Gastrocnemius medialis (tissue), 4 donors: ENCODE data around the gene C2orf76. TPM values are rescaled to one million over a fixed set of nuclear protein-coding genes. Genes with fewer than 3 reads are reported as not detected.

Source experiments
- ATAC-seq, 2 donors: fragments of 150-250 bp; one replicate each; pipeline ENCODE4 v1.9.1; 2016
- DNase-seq, 2 donors: peaks; one replicate each; pipeline ENCODE4 v3.0.0-alpha.2; 2019
- H3K27ac ChIP-seq, 4 donors: fragments of 200-600 bp; sonication (generic); 1 replicate in 1 of 4; 2 replicates in 3 of 4; pipeline ENCODE4 v1.5.1; 2016 to 2018; ENCODE audit warnings: mild to moderate bottlenecking in 2 of 4, moderate library complexity in 1 of 4
- H3K27me3 ChIP-seq, 3 donors: fragments of 200-600 bp; sonication (generic) in 2 of 3; 1 replicate in 1 of 3; 2 replicates in 2 of 3; pipeline versions ENCODE4 v1.5.1 to v1.6.0; 2016 to 2019; ENCODE audit warnings: mild to moderate bottlenecking in 1 of 3, moderate library complexity in 1 of 3
- H3K36me3 ChIP-seq, 2 donors: fragments of 200-600 bp; sonication (generic) in 1 of 2; one replicate each; pipeline ENCODE4 v1.5.1; 2017 to 2018
- H3K4me1 ChIP-seq, 2 donors: fragments of 200-600 bp; sonication (generic) in 1 of 2; one replicate each; pipeline ENCODE4 v1.5.1; 2016 to 2017; ENCODE audit warnings: mild to moderate bottlenecking in 2 of 2
- H3K4me3 ChIP-seq, 4 donors: fragments of 200-600 bp; sonication (generic) in 3 of 4; 1 replicate in 1 of 4; 2 replicates in 3 of 4; pipeline ENCODE4 v1.5.1; 2016 to 2019; ENCODE audit warnings: mild to moderate bottlenecking in 2 of 4
- H3K9me3 ChIP-seq, 3 donors: fragments of 200-600 bp; sonication (generic) in 2 of 3; 1 replicate in 1 of 3; 2 replicates in 2 of 3; pipeline ENCODE4 v1.5.1; 2016 to 2019
- CTCF ChIP-seq, 5 experiments: fragments of 450-650 bp in 3 of 5; fragments of 200-600 bp in 2 of 5; sonication (generic) in 2 of 5; IDR thresholded peaks in 4 of 5; conservative IDR thresholded peaks in 1 of 5; 1 replicate in 4 of 5; 2 replicates in 1 of 5; pipeline ENCODE4 v1.5.1; 2016 to 2019; ENCODE audit warnings: antibody characterized with exemption in 5 of 5, mild to moderate bottlenecking in 3 of 5, moderate library complexity in 3 of 5
- POLR2A ChIP-seq, 2 donors: fragments of 450-650 bp; IDR thresholded peaks; one replicate each; pipeline ENCODE4 v1.6.1; 2017; ENCODE audit warnings: antibody characterized with exemption in 2 of 2, mild to moderate bottlenecking in 2 of 2, moderate library complexity in 2 of 2
- in situ Hi-C, 4 donors: fragments of 200-750 bp; cut with MboI; loops; one replicate each; pipeline versions ENCODE4 v1.15.0 to v1.8.0; 2017; ENCODE audit warnings: low sequenced_read_pairs in 4 of 4
- intact Hi-C: fragments of 100-400 bp; cut with DNase I; formaldehyde crosslinking; loops from one replicate; pipeline ENCODE4 v1.15.1; 2023; ENCODE audit warnings: low total_unique reads
- total RNA-seq, 4 donors: library from RNA; depleted of rRNA; stranded (reverse); fragments of >200 nt; gene quantifications; one replicate each; pipeline versions ENCODE4 v1.1.0 to v1.2.3, GENCODE V29; 2016

Gene C2orf76
- total RNA-seq, 4 donors from 2014 or later, result 0.61 to 5.9 (median 2.6) TPM; not detected in 1

GRCh38 chr2:119333360-119333759 lies 33.3 kb downstream of the C2orf76 start:
- no peak for ATAC-seq

GRCh38 chr2:119332953-119333352 lies 33.7 kb downstream of the C2orf76 start:
- Histone ChIP-seq H3K36me3 (no peaks in the 10 kb centered on the region), H3K4me1 (peaks cover 0 to 3% of the 10 kb centered on the region in 2 donors), H3K4me3 (no peak overlapping the region), H3K27ac (no peak overlapping the region), H3K27me3 (no peaks in the 10 kb centered on the region), H3K9me3 (no peaks in the 10 kb centered on the region)
- ATAC-seq, result no peak
- DNase-seq, result no peak
- no peak for TF ChIP-seq POLR2A (IDR thresholded peaks at IDR 0.05)
- TF ChIP-seq CTCF (IDR thresholded peaks at IDR 0.05 in 4 of 5, conservative IDR thresholded peaks at IDR 0.05 in 1 of 5), result no peak
- in situ Hi-C loops (no loop called here), intact Hi-C loops (no loop called here)

More at GRCh38 chr2:119333360-119333759, 33.3 kb downstream of the C2orf76 start:
- TF ChIP-seq POLR2A (IDR thresholded peaks at IDR 0.05) (no peak), CTCF (IDR thresholded peaks at IDR 0.05 in 4 of 5, conservative IDR thresholded peaks at IDR 0.05 in 1 of 5) (no peak)
- H3K27ac ChIP-seq, result no peak overlapping the region
- DNase-seq, result no peak
- H3K4me1 ChIP-seq, result peaks cover 0 to 3% of the 10 kb centered on the region in 2 donors
- peaks cover 0 to 4% of the 10 kb centered on the region in 2 donors for H3K36me3 ChIP-seq
- H3K27me3 ChIP-seq, result no peaks in the 10 kb centered on the region
- H3K4me3 ChIP-seq, result no peak overlapping the region
- no peaks in the 10 kb centered on the region for H3K9me3 ChIP-seq
- in situ Hi-C loops (no loop called here), intact Hi-C loops (no loop called here)

GRCh38 chr2:119327431-119327830 lies 39.2 kb downstream of the C2orf76 start:
- Histone ChIP-seq H3K4me3 (no peak overlapping the region), H3K27ac (no peak overlapping the region), H3K27me3 (no peaks in the 10 kb centered on the region), H3K4me1 (no peaks in the 10 kb centered on the region), H3K36me3 (no peaks in the 10 kb centered on the region), H3K9me3 (no peaks in the 10 kb centered on the region)
- in situ Hi-C loops, result no loop called here
- DNase-seq, result no peak
- intact Hi-C loops, result no loop called here
- no peak for TF ChIP-seq CTCF (IDR thresholded peaks at IDR 0.05 in 4 of 5, conservative IDR thresholded peaks at IDR 0.05 in 1 of 5)
- TF ChIP-seq POLR2A (IDR thresholded peaks at IDR 0.05), result no peak
- ATAC-seq, result no peak

- ATAC-seq (no peak), DNase-seq (no peak)
- in situ Hi-C loops, result no loop called here
- TF ChIP-seq POLR2A (IDR thresholded peaks at IDR 0.05) (no peak), CTCF (IDR thresholded peaks at IDR 0.05 in 4 of 5, conservative IDR thresholded peaks at IDR 0.05 in 1 of 5) (no peak)
- no peaks in the 10 kb centered on the region for H3K4me1 ChIP-seq
- no peak overlapping the region for H3K27ac ChIP-seq
- no peaks in the 10 kb centered on the region for H3K36me3 ChIP-seq
- intact Hi-C loops, result no loop called here
- H3K27me3 ChIP-seq, result no peaks in the 10 kb centered on the region
- H3K9me3 ChIP-seq, result no peaks in the 10 kb centered on the region
- no peak overlapping the region for H3K4me3 ChIP-seq
Observed at GRCh38 chr2:119326938-119327337, 39.7 kb downstream of the C2orf76 start.

- no peak overlapping the region for H3K27ac ChIP-seq
- intact Hi-C loops (no loop called here), in situ Hi-C loops (loop anchor here in 3 of 4 donors (25.0 kb wide), 2 partner anchors 312 to 437 kb away; no protein-coding TSS in a partner anchor)
- peaks cover 0 to 3% of the 10 kb centered on the region in 2 donors for H3K4me1 ChIP-seq
- H3K27me3 ChIP-seq, result no peaks in the 10 kb centered on the region
- H3K36me3 ChIP-seq, result no peaks in the 10 kb centered on the region
- no peak overlapping the region for H3K4me3 ChIP-seq
- TF ChIP-seq CTCF (IDR thresholded peaks at IDR 0.05 in 4 of 5, conservative IDR thresholded peaks at IDR 0.05 in 1 of 5) (no peak), POLR2A (IDR thresholded peaks at IDR 0.05) (no peak)
- DNase-seq (no peak), ATAC-seq (no peak)
- H3K9me3 ChIP-seq, result no peaks in the 10 kb centered on the region
Observed at GRCh38 chr2:119324685-119325270, 41.9 kb downstream of the C2orf76 start.
